GM23338 (cell line): ENCODE measurements around the gene KCTD19. TPM values are rescaled to one million over a fixed set of nuclear protein-coding genes. Genes with fewer than 3 reads are reported as not detected.

Experiments
- ATAC-seq: fragments of 200-7000 bp; cut with Tn5 transposase; 3 replicates; pipeline ENCODE4 v1.9.1; 2020
- DNase-seq: peaks from one replicate; pipeline ENCODE4 v3.0.0-alpha.2; 2015; ENCODE audit warnings: low spot score
- H2AFZ ChIP-seq: fragments of 200-600 bp; sonication (generic); 2 replicates; pipeline ENCODE4 v1.8.0; 2016; ENCODE audit warnings: antibody characterized with exemption, mild to moderate bottlenecking, moderate library complexity
- H3F3A ChIP-seq: fragments of 200-600 bp; sonication (generic); replicated peaks from 2 replicates; pipeline ENCODE4 v1.8.0; 2017; ENCODE audit warnings: antibody characterized with exemption, mixed run types, low read depth
- H3K27ac ChIP-seq: fragments of 200-600 bp; sonication (generic); 2 replicates; pipeline ENCODE4 v1.6.1; 2016; ENCODE audit warnings: low read depth
- H3K27me3 ChIP-seq: fragments of 200-600 bp; sonication (generic); 2 replicates; pipeline ENCODE4 v1.8.0; 2016; ENCODE audit warnings: mild to moderate bottlenecking, mixed run types, moderate library complexity; ENCODE audit not compliant: insufficient read depth
- H3K36me3 ChIP-seq: fragments of 200-600 bp; sonication (generic); 2 replicates; pipeline ENCODE4 v1.8.0; 2016; ENCODE audit warnings: mild to moderate bottlenecking; ENCODE audit not compliant: insufficient read depth
- H3K4me1 ChIP-seq: fragments of 200-600 bp; sonication (generic); 2 replicates; pipeline ENCODE4 v1.8.0; 2016; ENCODE audit warnings: mild to moderate bottlenecking, moderate library complexity; ENCODE audit not compliant: insufficient read depth
- H3K4me2 ChIP-seq: fragments of 200-600 bp; sonication (generic); 2 replicates; pipeline ENCODE4 v1.7.1; 2017; ENCODE audit warnings: mixed run types
- H3K4me3 ChIP-seq: fragments of 200-600 bp; sonication (generic); 2 replicates; pipeline ENCODE4 v1.6.1; 2016; ENCODE audit warnings: mixed run types
- H3K79me2 ChIP-seq: fragments of 200-600 bp; sonication (generic); replicated peaks from 2 replicates; pipeline ENCODE4 v1.8.0; 2017; ENCODE audit warnings: mild to moderate bottlenecking; ENCODE audit not compliant: insufficient read depth
- H3K9me2 ChIP-seq: fragments of 200-600 bp; sonication (generic); 2 replicates; pipeline ENCODE4 v1.8.0; 2017; ENCODE audit not compliant: insufficient read depth
- H4K20me1 ChIP-seq: fragments of 200-600 bp; sonication (generic); replicated peaks from 2 replicates; pipeline ENCODE4 v1.8.0; 2017; ENCODE audit warnings: mild to moderate bottlenecking; ENCODE audit not compliant: insufficient read depth
- H3K27ac Mint-ChIP-seq: 2 replicates; pipeline ENCODE4 v1.8.0; 2020; ENCODE audit warnings: inconsistent platforms, mild to moderate bottlenecking, moderate library complexity, mixed read lengths
- H3K27me3 Mint-ChIP-seq: 3 replicates; pipeline ENCODE4 v1.8.0; 2022; ENCODE audit warnings: low read depth, mild to moderate bottlenecking, moderate library complexity, mixed read lengths, inconsistent platforms; ENCODE audit not compliant: insufficient read depth, poor library complexity
- H3K36me3 Mint-ChIP-seq: 3 replicates; pipeline ENCODE4 v1.8.0; 2021; ENCODE audit warnings: low read depth, mild to moderate bottlenecking, inconsistent platforms, moderate library complexity, mixed read lengths
- H3K4me1 Mint-ChIP-seq: 3 replicates; pipeline ENCODE4 v1.8.0; 2020; ENCODE audit warnings: mild to moderate bottlenecking, inconsistent platforms, mixed read lengths
- H3K4me3 Mint-ChIP-seq: 3 replicates; pipeline ENCODE4 v1.8.0; 2021; ENCODE audit warnings: moderate library complexity, mild to moderate bottlenecking, inconsistent platforms, mixed read lengths
- H3K9me3 Mint-ChIP-seq: 3 replicates; pipeline ENCODE4 v1.8.0; 2020; ENCODE audit warnings: moderate library complexity, mild to moderate bottlenecking, inconsistent platforms, mixed read lengths
- EZH2 ChIP-seq: fragments of 200-600 bp; sonication (generic); IDR thresholded peaks from one replicate; pipeline ENCODE4 v1.8.0; 2017; ENCODE audit warnings: antibody characterized with exemption, mild to moderate bottlenecking, low read depth; ENCODE audit not compliant: unreplicated experiment
- JUNB ChIP-seq: IDR thresholded peaks from one replicate; pipeline ENCODE4 v1.6.1; 2016; ENCODE audit warnings: antibody characterized with exemption; ENCODE audit not compliant: unreplicated experiment
- POLR2AphosphoS5 ChIP-seq: IDR thresholded peaks from 2 replicates; pipeline ENCODE4 v1.6.1; 2016; ENCODE audit warnings: antibody characterized with exemption, low read depth
- REST ChIP-seq: IDR thresholded peaks from one replicate; pipeline ENCODE4 v1.6.1; 2018; ENCODE audit warnings: antibody characterized with exemption; ENCODE audit not compliant: unreplicated experiment
- STAT1 ChIP-seq: IDR thresholded peaks from one replicate; pipeline ENCODE4 v1.6.1; 2016; ENCODE audit warnings: antibody characterized with exemption; ENCODE audit not compliant: unreplicated experiment
- polyA plus RNA-seq: library from polyadenylated mRNA; unstranded; fragments of >200 nt; fragmentation: Nextera tagmentation; extraction: Ambion mirVana; gene quantifications from 2 replicates; pipeline ENCODE4 v1.2.1, GENCODE V29; 2016
- total RNA-seq: library from RNA; depleted of rRNA; stranded (reverse); fragments of >200 nt; shearing (Covaris generic); gene quantifications from 2 replicates; pipeline ENCODE4 v1.2.3, GENCODE V29; 2014
- TF ChIP-seq, protein P1 (sequence below): fragments of 250-450 bp; sonication (Bioruptor Pico); IDR thresholded peaks from 2 replicates; pipeline ENCODE4 v1.5.0; 2020; ENCODE audit warnings: mild to moderate bottlenecking, moderate library complexity

Gene KCTD19
- total and polyA plus RNA-seq, 2 experiments from 2014 or later, result 0.31 to 0.65 TPM

DNA sequence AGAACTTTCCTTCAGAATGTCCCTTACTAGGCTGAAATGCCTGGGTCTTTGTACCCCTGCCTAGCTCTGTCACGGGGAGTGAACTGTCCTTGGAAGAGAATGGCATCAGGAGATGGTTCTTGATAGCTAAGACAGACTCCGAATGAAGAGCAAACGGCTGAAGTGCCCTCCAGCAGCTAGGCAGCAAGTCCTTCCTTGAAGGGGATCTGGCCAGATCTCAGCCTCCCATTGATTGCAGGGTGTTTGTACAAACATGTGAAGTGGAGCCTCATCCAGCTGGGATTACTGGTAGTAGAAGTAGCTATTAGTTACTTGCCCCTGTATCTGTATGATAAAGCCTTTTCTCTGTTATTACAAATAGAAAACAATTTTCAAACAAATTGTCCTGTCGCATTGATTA, 31.0 kb upstream of the KCTD19 start:
- no peak overlapping the region for H3K27ac Mint-ChIP-seq
- ATAC-seq, result no peak
- TF ChIP-seq STAT1 (no peak), POLR2AphosphoS5 (no peak), EZH2 (no peak), JUNB (no peak), REST (no peak)
- TF ChIP-seq, protein P1, sequence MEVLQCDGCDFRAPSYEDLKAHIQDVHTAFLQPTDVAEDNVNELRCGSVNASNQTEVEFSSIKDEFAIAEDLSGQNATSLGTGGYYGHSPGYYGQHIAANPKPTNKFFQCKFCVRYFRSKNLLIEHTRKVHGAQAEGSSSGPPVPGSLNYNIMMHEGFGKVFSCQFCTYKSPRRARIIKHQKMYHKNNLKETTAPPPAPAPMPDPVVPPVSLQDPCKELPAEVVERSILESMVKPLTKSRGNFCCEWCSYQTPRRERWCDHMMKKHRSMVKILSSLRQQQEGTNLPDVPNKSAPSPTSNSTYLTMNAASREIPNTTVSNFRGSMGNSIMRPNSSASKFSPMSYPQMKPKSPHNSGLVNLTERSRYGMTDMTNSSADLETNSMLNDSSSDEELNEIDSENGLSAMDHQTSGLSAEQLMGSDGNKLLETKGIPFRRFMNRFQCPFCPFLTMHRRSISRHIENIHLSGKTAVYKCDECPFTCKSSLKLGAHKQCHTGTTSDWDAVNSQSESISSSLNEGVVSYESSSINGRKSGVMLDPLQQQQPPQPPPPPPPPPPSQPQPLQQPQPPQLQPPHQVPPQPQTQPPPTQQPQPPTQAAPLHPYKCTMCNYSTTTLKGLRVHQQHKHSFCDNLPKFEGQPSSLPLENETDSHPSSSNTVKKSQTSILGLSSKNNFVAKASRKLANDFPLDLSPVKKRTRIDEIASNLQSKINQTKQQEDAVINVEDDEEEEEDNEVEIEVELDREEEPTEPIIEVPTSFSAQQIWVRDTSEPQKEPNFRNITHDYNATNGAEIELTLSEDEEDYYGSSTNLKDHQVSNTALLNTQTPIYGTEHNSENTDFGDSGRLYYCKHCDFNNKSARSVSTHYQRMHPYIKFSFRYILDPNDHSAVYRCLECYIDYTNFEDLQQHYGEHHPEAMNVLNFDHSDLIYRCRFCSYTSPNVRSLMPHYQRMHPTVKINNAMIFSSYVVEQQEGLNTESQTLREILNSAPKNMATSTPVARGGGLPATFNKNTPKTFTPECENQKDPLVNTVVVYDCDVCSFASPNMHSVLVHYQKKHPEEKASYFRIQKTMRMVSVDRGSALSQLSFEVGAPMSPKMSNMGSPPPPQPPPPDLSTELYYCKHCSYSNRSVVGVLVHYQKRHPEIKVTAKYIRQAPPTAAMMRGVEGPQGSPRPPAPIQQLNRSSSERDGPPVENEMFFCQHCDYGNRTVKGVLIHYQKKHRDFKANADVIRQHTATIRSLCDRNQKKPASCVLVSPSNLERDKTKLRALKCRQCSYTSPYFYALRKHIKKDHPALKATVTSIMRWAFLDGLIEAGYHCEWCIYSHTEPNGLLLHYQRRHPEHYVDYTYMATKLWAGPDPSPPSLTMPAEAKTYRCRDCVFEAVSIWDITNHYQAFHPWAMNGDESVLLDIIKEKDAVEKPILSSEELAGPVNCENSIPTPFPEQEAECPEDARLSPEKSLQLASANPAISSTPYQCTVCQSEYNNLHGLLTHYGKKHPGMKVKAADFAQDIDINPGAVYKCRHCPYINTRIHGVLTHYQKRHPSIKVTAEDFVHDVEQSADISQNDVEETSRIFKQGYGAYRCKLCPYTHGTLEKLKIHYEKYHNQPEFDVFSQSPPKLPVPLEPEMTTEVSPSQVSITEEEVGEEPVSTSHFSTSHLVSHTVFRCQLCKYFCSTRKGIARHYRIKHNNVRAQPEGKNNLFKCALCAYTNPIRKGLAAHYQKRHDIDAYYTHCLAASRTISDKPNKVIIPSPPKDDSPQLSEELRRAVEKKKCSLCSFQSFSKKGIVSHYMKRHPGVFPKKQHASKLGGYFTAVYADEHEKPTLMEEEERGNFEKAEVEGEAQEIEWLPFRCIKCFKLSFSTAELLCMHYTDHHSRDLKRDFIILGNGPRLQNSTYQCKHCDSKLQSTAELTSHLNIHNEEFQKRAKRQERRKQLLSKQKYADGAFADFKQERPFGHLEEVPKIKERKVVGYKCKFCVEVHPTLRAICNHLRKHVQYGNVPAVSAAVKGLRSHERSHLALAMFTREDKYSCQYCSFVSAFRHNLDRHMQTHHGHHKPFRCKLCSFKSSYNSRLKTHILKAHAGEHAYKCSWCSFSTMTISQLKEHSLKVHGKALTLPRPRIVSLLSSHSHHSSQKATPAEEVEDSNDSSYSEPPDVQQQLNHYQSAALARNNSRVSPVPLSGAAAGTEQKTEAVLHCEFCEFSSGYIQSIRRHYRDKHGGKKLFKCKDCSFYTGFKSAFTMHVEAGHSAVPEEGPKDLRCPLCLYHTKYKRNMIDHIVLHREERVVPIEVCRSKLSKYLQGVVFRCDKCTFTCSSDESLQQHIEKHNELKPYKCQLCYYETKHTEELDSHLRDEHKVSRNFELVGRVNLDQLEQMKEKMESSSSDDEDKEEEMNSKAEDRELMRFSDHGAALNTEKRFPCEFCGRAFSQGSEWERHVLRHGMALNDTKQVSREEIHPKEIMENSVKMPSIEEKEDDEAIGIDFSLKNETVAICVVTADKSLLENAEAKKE (CRISPR knock-in tag), result no peak
- H3K79me2 ChIP-seq, result no peaks in the 10 kb centered on the region
- H3K4me3 Mint-ChIP-seq, result no peak overlapping the region
- H3K4me2 ChIP-seq, result no peak overlapping the region
- H3K4me3 ChIP-seq, result no peak overlapping the region
- no peaks in the 10 kb centered on the region for H3K9me3 Mint-ChIP-seq
- H3K36me3 Mint-ChIP-seq, result no peaks in the 10 kb centered on the region
- H3K27me3 ChIP-seq, result 0 out of 2 replicates have a peak, but pooled peaks cover 5% of the 10 kb centered on the region
- H4K20me1 ChIP-seq, result no peaks in the 10 kb centered on the region
- no peaks in the 10 kb centered on the region for H3K9me2 ChIP-seq
- no peak overlapping the region; the same call in 1 of the 2 replicates for H2AFZ ChIP-seq
- no peaks in the 10 kb centered on the region for H3K4me1 Mint-ChIP-seq
- no peaks in the 10 kb centered on the region for H3K27me3 Mint-ChIP-seq
- H3K36me3 ChIP-seq, result no peaks in the 10 kb centered on the region
- no peaks in the 10 kb centered on the region for H3F3A ChIP-seq
- no peaks in the 10 kb centered on the region for H3K4me1 ChIP-seq
- no peak overlapping the region for H3K27ac ChIP-seq
- DNase-seq, result no peak
